Hepatocyte (in vitro differentiated cells): ENCODE measurements around the gene POTEJ.
"Not testable (repeated sequence)": the region's sequence is repeated elsewhere in the genome, so short reads cannot be mapped to it uniquely, and the experiment has no call there.

Source experiments
- EZH2 ChIP-seq: fragments of 200-600 bp; sonication (generic); IDR thresholded peaks from 2 replicates; pipeline ENCODE4 v1.6.1; 2016; ENCODE audit warnings: antibody characterized with exemption, mild to moderate bottlenecking, borderline replicate concordance
- EZH2phosphoT487 ChIP-seq: fragments of 200-600 bp; sonication (generic); IDR thresholded peaks from one replicate; pipeline ENCODE4 v1.6.1; 2018; ENCODE audit warnings: antibody characterized with exemption, mild to moderate bottlenecking, low read depth, moderate library complexity; ENCODE audit not compliant: unreplicated experiment, severe bottlenecking
- TF ChIP-seq, protein P1 (sequence below): fragments of 200-600 bp; sonication (generic); IDR thresholded peaks from 2 replicates; pipeline ENCODE4 v1.5.1; 2016; ENCODE audit warnings: antibody characterized with exemption, mild to moderate bottlenecking; ENCODE audit not compliant: poor library complexity

DNA sequence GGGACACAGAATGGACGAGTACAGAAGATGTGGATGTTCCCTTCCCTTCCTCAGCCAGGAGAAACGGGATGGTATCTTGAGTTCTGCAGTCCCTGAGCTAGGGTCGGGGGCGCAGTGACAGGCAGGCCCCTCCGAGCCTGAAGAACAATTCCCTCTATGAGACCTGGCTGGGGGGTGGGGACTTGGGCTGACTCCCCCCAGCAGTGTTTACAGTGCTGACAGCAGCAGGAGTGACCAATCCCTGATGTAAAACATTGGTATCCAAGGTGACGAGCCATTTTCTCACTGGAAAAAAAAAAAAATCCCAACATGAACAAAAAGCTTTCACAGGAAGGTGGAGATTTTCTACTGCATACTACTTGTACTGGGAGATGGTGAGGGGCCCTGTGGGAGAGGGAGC, 11.8 kb upstream of the POTEJ start, which contains the start of gene CFC1:
- TF ChIP-seq, protein P1, sequence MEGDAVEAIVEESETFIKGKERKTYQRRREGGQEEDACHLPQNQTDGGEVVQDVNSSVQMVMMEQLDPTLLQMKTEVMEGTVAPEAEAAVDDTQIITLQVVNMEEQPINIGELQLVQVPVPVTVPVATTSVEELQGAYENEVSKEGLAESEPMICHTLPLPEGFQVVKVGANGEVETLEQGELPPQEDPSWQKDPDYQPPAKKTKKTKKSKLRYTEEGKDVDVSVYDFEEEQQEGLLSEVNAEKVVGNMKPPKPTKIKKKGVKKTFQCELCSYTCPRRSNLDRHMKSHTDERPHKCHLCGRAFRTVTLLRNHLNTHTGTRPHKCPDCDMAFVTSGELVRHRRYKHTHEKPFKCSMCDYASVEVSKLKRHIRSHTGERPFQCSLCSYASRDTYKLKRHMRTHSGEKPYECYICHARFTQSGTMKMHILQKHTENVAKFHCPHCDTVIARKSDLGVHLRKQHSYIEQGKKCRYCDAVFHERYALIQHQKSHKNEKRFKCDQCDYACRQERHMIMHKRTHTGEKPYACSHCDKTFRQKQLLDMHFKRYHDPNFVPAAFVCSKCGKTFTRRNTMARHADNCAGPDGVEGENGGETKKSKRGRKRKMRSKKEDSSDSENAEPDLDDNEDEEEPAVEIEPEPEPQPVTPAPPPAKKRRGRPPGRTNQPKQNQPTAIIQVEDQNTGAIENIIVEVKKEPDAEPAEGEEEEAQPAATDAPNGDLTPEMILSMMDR: not testable (repeated sequence)
- TF ChIP-seq EZH2, EZH2phosphoT487: not testable (repeated sequence)
